Endothelial cell of umbilical vein (primary cell): ENCODE data around the gene FOXK1. TPM values are rescaled to one million over a fixed set of nuclear protein-coding genes. Genes with fewer than 3 reads are reported as not detected.

Source experiments
- BruUV-seq: library from RNA; stranded (reverse); fragments of 400-500 nt; replicated peaks from 2 replicates; lab custom pipeline; 2021; lab: Mats Ljungman, UMichigan
- CTCF ChIA-PET: fragments of 300-600, 350-600 bp; sonication (Branson Sonifier 250); formaldehyde crosslinking; loops from one replicate; lab custom pipeline; 2021; ENCODE audit warnings: antibody characterized with exemption, inconsistent platforms; lab: Charles Lee
- POLR2A ChIA-PET: fragments of 300-600, 350-600 bp; sonication (Branson Sonifier 250); formaldehyde crosslinking; loops from one replicate; lab custom pipeline; 2021; ENCODE audit warnings: antibody characterized with exemption, inconsistent platforms; lab: Charles Lee
- DNase-seq: peaks from one replicate; pipeline ENCODE4 v3.0.0-alpha.2; 2011; ENCODE audit warnings: low read depth, low spot score
- FAIRE-seq: peaks from 2 replicates; lab custom pipeline; 2011; peaks lifted over from hg19 to GRCh38; lab: Jason Lieb, UNC
- H2AFZ ChIP-seq: 2 replicates; pipeline ENCODE4 v1.6.0; 2012; ENCODE audit warnings: low read depth, low read length, control low read depth, inconsistent platforms
- H3K27ac ChIP-seq: 2 replicates; pipeline ENCODE4 v1.5.1; 2011; ENCODE audit warnings: low read depth, mild to moderate bottlenecking, control low read depth, low read length, moderate library complexity; ENCODE audit not compliant: insufficient read depth
- H3K27me3 ChIP-seq, 2 experiments: 2 replicates each; pipeline versions ENCODE4 v1.6.0 to v1.6.1; 2011; ENCODE audit warnings: low read length in 2 of 2, mixed read lengths in 1 of 2; ENCODE audit not compliant: control insufficient read depth in 2 of 2, insufficient read depth in 2 of 2
- H3K36me3 ChIP-seq, 2 experiments: 2 replicates in 1 of 2; 3 replicates in 1 of 2; pipeline ENCODE4 v1.5.1; 2011; ENCODE audit warnings: low read length in 2 of 2, mild to moderate bottlenecking in 1 of 2, moderate library complexity in 1 of 2; ENCODE audit not compliant: control insufficient read depth in 2 of 2, insufficient read depth in 2 of 2; ENCODE audit errors: extremely low read depth in 1 of 2
- H3K4me1 ChIP-seq: 3 replicates; pipeline ENCODE4 v1.5.1; 2011; ENCODE audit warnings: mild to moderate bottlenecking, low read length; ENCODE audit not compliant: control insufficient read depth, insufficient read depth; ENCODE audit errors: extremely low read depth
- H3K4me2 ChIP-seq: 2 replicates; pipeline ENCODE4 v1.6.1; 2011; ENCODE audit warnings: low read length, control low read depth, mixed read lengths; ENCODE audit not compliant: insufficient read depth
- H3K4me3 ChIP-seq, 3 experiments: fragments of 200-600 bp in 1 of 3; sonication (generic), shearing (Covaris generic) in 1 of 3; replicated peaks in 1 of 3; 2 replicates each; pipeline ENCODE4 v1.5.1; 2011 to 2016; ENCODE audit warnings: control low read depth in 3 of 3, low read length in 3 of 3, mild to moderate bottlenecking in 2 of 3, inconsistent platforms in 1 of 3, low read depth in 1 of 3, moderate library complexity in 1 of 3; ENCODE audit not compliant: insufficient read depth in 1 of 3
- H3K79me2 ChIP-seq: 2 replicates; pipeline ENCODE4 v1.6.0; 2012; ENCODE audit warnings: low read length, inconsistent platforms; ENCODE audit not compliant: control insufficient read depth, insufficient read depth
- H3K9ac ChIP-seq: replicated peaks from 2 replicates; pipeline ENCODE3; 2011; ENCODE audit warnings: low read length, control low read depth; ENCODE audit not compliant: insufficient read depth; ENCODE audit errors: extremely low read depth
- H3K9me1 ChIP-seq: replicated peaks from 3 replicates; pipeline ENCODE4 v1.6.0; 2011; ENCODE audit warnings: mild to moderate bottlenecking, low read length; ENCODE audit not compliant: control insufficient read depth, insufficient read depth; ENCODE audit errors: extremely low read depth
- H3K9me3 ChIP-seq: replicated peaks from 2 replicates; pipeline ENCODE4 v1.5.1; 2012; ENCODE audit warnings: low read length, inconsistent platforms; ENCODE audit not compliant: control insufficient read depth, insufficient read depth
- H4K20me1 ChIP-seq: replicated peaks from 2 replicates; pipeline ENCODE3; 2011; ENCODE audit warnings: mild to moderate bottlenecking, low read length; ENCODE audit not compliant: control insufficient read depth, insufficient read depth; ENCODE audit errors: extremely low read depth
- EZH2 ChIP-seq: IDR thresholded peaks from 2 replicates; pipeline ENCODE4 v1.6.1; 2012; ENCODE audit warnings: borderline replicate concordance, low read depth, mild to moderate bottlenecking, moderate library complexity, low read length, inconsistent platforms; ENCODE audit not compliant: severe bottlenecking
- FOS ChIP-seq: IDR thresholded peaks from 2 replicates; pipeline ENCODE4 v1.6.1; 2011; ENCODE audit warnings: mild to moderate bottlenecking, low read length, moderate library complexity, borderline replicate concordance; ENCODE audit not compliant: insufficient read depth
- GATA2 ChIP-seq: IDR thresholded peaks from 2 replicates; pipeline ENCODE4 v1.7.0; 2011; ENCODE audit warnings: low read depth, mild to moderate bottlenecking, moderate library complexity, mixed read lengths, low read length; ENCODE audit not compliant: insufficient read length, insufficient read depth
- JUN ChIP-seq: IDR thresholded peaks from 2 replicates; pipeline ENCODE4 v1.6.1; 2011; ENCODE audit warnings: borderline replicate concordance, low read depth; ENCODE audit not compliant: insufficient read length, insufficient read depth
- MAX ChIP-seq: IDR thresholded peaks from 2 replicates; pipeline ENCODE4 v1.6.1; 2011; ENCODE audit not compliant: insufficient read depth, insufficient read length
- MYC ChIP-seq: IDR thresholded peaks from one replicate; pipeline ENCODE4 v1.6.1; 2011; ENCODE audit warnings: mild to moderate bottlenecking, low read depth, low read length
- POLR2A ChIP-seq: IDR thresholded peaks from 2 replicates; pipeline ENCODE4 v1.6.1; 2012; ENCODE audit warnings: low read depth, mild to moderate bottlenecking, control low read depth, low read length
- POLR2AphosphoS5 ChIP-seq: IDR thresholded peaks from 2 replicates; pipeline ENCODE4 v1.6.1; 2012; ENCODE audit warnings: low read depth, mild to moderate bottlenecking, control low read depth, low read length, moderate library complexity; ENCODE audit not compliant: insufficient read depth
- dilution Hi-C: fragments of 300-500 bp; cut with MboI; formaldehyde crosslinking; loops from one replicate; pipeline ENCODE4 v1.15.0; 2019; ENCODE audit warnings: low sequenced_read_pairs; ENCODE audit not compliant: extremely low pct_ligation_motif_present
- intact Hi-C: fragments of 100-400 bp; cut with micrococcal nuclease; formaldehyde crosslinking; loops from one replicate; pipeline ENCODE4 v1.10.0; 2022
- polyA plus RNA-seq, 4 experiments: library from polyadenylated mRNA; depleted of rRNA in 3 of 4; stranded (reverse) in 3 of 4; unstranded in 1 of 4; fragments of >200 nt; gene quantifications; 2 replicates each; pipeline versions ENCODE4 v1.2.1 to v1.2.3, GENCODE V29; 2011 to 2012; ENCODE audit warnings: missing spikeins in 1 of 4
- total RNA-seq: library from RNA; stranded (reverse); gene quantifications from 2 replicates; pipeline ENCODE4 v1.2.3, GENCODE V29; 2021
- TF ChIP-seq, protein P1 (sequence below), 2 donors: IDR thresholded peaks; 1 replicate in 1 of 2; 2 replicates in 1 of 2; pipeline ENCODE4 v1.5.1; 2011; ENCODE audit warnings: low read length in 2 of 2, mild to moderate bottlenecking in 2 of 2, moderate library complexity in 2 of 2, control low read depth in 1 of 2, inconsistent platforms in 1 of 2, low read depth in 1 of 2; ENCODE audit not compliant: insufficient read depth in 1 of 2; ENCODE audit errors: extremely low read depth in 1 of 2

FOXK1 gene
- total and polyA plus RNA-seq, 2 donors (not counting 3 experiments of a cell fraction or from before 2014, with no cell fraction given), result 8.0 to 52.1 TPM

GRCh38 chr7:4641667-4642467, 40.2 kb upstream of the FOXK1 start:
- peak; percentile 95 for DNase-seq
- Histone ChIP-seq H4K20me1 (no peaks in the 10 kb centered on the region), H3K9me3 (no peaks in the 10 kb centered on the region), H3K9ac (peak overlapping the region; percentile 27), H2AFZ (peak overlapping the region; percentile 100), H3K4me3 (peak overlapping the region; percentile 59 to 64 (median 61)), H3K4me1 (peaks cover 7% of the 10 kb centered on the region), H3K9me1 (no peaks in the 10 kb centered on the region), H3K27me3 (no peaks in the 10 kb centered on the region), H3K4me2 (peak overlapping the region; percentile 84), H3K36me3 (no peaks in the 10 kb centered on the region), H3K79me2 (no peaks in the 10 kb centered on the region), H3K27ac (peak overlapping the region; percentile 64)
- intact Hi-C loops (loop anchor here (1.0 to 2.0 kb wide), 5 partner anchors 40 to 133 kb away; partner anchors contain the start of genes AP5Z1 and FOXK1), dilution Hi-C loops (no loop called here)
- peak; percentile 90 for FAIRE-seq
- POLR2A ChIA-PET, result interaction anchor here (0.7 to 1.4 kb wide), 5 partner anchors 36 to 133 kb away, joined by 3 to 7 read pairs (median 4); partner anchors contain the start of genes AP5Z1 and FOXK1
- TF ChIP-seq POLR2A, result peak; percentile 82
- peak; percentile 100 for TF ChIP-seq MYC
- TF ChIP-seq EZH2, result no peak
- TF ChIP-seq FOS, result no peak
- no peak for TF ChIP-seq JUN
- peak; percentile 96 for TF ChIP-seq POLR2AphosphoS5
- peak; percentile 98 for TF ChIP-seq MAX
- TF ChIP-seq GATA2, result no peak
- TF ChIP-seq, protein P1, sequence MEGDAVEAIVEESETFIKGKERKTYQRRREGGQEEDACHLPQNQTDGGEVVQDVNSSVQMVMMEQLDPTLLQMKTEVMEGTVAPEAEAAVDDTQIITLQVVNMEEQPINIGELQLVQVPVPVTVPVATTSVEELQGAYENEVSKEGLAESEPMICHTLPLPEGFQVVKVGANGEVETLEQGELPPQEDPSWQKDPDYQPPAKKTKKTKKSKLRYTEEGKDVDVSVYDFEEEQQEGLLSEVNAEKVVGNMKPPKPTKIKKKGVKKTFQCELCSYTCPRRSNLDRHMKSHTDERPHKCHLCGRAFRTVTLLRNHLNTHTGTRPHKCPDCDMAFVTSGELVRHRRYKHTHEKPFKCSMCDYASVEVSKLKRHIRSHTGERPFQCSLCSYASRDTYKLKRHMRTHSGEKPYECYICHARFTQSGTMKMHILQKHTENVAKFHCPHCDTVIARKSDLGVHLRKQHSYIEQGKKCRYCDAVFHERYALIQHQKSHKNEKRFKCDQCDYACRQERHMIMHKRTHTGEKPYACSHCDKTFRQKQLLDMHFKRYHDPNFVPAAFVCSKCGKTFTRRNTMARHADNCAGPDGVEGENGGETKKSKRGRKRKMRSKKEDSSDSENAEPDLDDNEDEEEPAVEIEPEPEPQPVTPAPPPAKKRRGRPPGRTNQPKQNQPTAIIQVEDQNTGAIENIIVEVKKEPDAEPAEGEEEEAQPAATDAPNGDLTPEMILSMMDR (IDR thresholded peaks at IDR 0.05; ENCODE audit: extremely low read depth in 1 of 2, insufficient read depth in 1 of 2, low read depth in 1 of 2, low read length in 2 of 2), result peak; percentile 42 to 45
- BruUV-seq, result no TSS peak
- CTCF ChIA-PET, result interaction anchor here (0.7 to 2.0 kb wide), 25 partner anchors 10 to 150 kb away, joined by 3 to 19 read pairs (median 4); partner anchors contain the start of genes AP5Z1 and FOXK1
